Panc1 (cell line): Measurements from ENCODE around the gene GGA1.

Experiments used
- CTCF ChIP-seq: fragments of 450-650 bp; IDR thresholded peaks from 2 replicates; pipeline ENCODE4 v1.5.1; 2017; ENCODE audit warnings: mild to moderate bottlenecking
- POLR2AphosphoS5 ChIP-seq: IDR thresholded peaks from 2 replicates; pipeline ENCODE4 v1.6.1; 2012; ENCODE audit warnings: mild to moderate bottlenecking, low read depth, low read length, moderate library complexity
- REST ChIP-seq, 2 experiments: IDR thresholded peaks; 2 replicates each; pipeline ENCODE4 v1.6.1; 2011 to 2012; ENCODE audit warnings: low read depth in 2 of 2, control low read depth in 1 of 2, low read length in 1 of 2, mild to moderate bottlenecking in 1 of 2, moderate library complexity in 1 of 2; ENCODE audit not compliant: insufficient read depth in 1 of 2
- SIN3A ChIP-seq: IDR thresholded peaks from 2 replicates; pipeline ENCODE4 v1.6.1; 2012; ENCODE audit warnings: low read depth, mild to moderate bottlenecking, low read length, moderate library complexity, borderline replicate concordance; ENCODE audit not compliant: insufficient read depth
- TCF7L2 ChIP-seq: IDR thresholded peaks from 2 replicates; pipeline ENCODE4 v1.6.1; 2011; ENCODE audit warnings: mild to moderate bottlenecking, low read depth, low read length, inconsistent platforms

GRCh38 chr22:37581504-37581903, 27.1 kb upstream of the GGA1 start:
- TF ChIP-seq CTCF (no peak), SIN3A (no peak), REST (IDR thresholded peaks at IDR 0.05; ENCODE audit: insufficient read depth in 1 of 2, low read depth in 2 of 2, low read length in 1 of 2) (no peak), TCF7L2 (no peak), POLR2AphosphoS5 (no peak)
